CD8-positive, alpha-beta memory T cell (primary cell): ENCODE results near the gene TRMT112. TPM values are rescaled to one million over a fixed set of nuclear protein-coding genes. Genes with fewer than 3 reads are reported as not detected.

Experiments
- CTCF ChIA-PET: fragments of 350-600 bp; sonication (Branson Sonifier 250); formaldehyde crosslinking; loops from one replicate; lab custom pipeline; 2021; ENCODE audit warnings: antibody characterized with exemption; lab: Charles Lee
- POLR2A ChIA-PET: fragments of 350-600 bp; sonication (Branson Sonifier 250); formaldehyde crosslinking; loops from one replicate; lab custom pipeline; 2021; ENCODE audit warnings: antibody characterized with exemption; lab: Charles Lee
- DNase-seq, 5 donors: peaks; one replicate each; pipeline versions ENCODE4 v3.0.0 to v3.0.0-alpha.2; 2020 to 2022; ENCODE audit warnings: mixed read lengths in 1 of 5
- H3K27ac ChIP-seq: one replicate; pipeline ENCODE4 v1.7.0; 2013; ENCODE audit warnings: low read depth, mild to moderate bottlenecking, low read length, moderate library complexity
- H3K27me3 ChIP-seq: 2 replicates; pipeline ENCODE4 v1.7.0; 2013; ENCODE audit warnings: low read length, mild to moderate bottlenecking; ENCODE audit not compliant: insufficient read depth, poor library complexity, severe bottlenecking
- H3K36me3 ChIP-seq: 2 replicates; pipeline ENCODE4 v1.7.0; 2013; ENCODE audit warnings: mild to moderate bottlenecking, low read length, moderate library complexity; ENCODE audit not compliant: insufficient read depth
- H3K4me1 ChIP-seq: 2 replicates; pipeline ENCODE4 v1.7.0; 2013; ENCODE audit warnings: mild to moderate bottlenecking, low read length, moderate library complexity; ENCODE audit not compliant: insufficient read depth
- H3K4me3 ChIP-seq: 2 replicates; pipeline ENCODE4 v1.7.0; 2013; ENCODE audit warnings: mild to moderate bottlenecking, low read length
- H3K9me3 ChIP-seq: 2 replicates; pipeline ENCODE4 v1.7.0; 2013; ENCODE audit warnings: mild to moderate bottlenecking, low read length
- H3K27ac Mint-ChIP-seq, 8 donors: one replicate each; pipeline ENCODE4 v1.8.0; 2020 to 2021; ENCODE audit warnings: mixed read lengths in 8 of 8, mild to moderate bottlenecking in 6 of 8, inconsistent platforms in 3 of 8, moderate library complexity in 3 of 8
- H3K27me3 Mint-ChIP-seq, 2 donors: one replicate each; pipeline ENCODE4 v1.8.0; 2020 to 2021; ENCODE audit warnings: mixed read lengths in 2 of 2, mild to moderate bottlenecking in 1 of 2, moderate library complexity in 1 of 2
- H3K36me3 Mint-ChIP-seq, 3 donors: one replicate each; pipeline ENCODE4 v1.8.0; 2020 to 2021; ENCODE audit warnings: mixed read lengths in 3 of 3, inconsistent platforms in 1 of 3, mild to moderate bottlenecking in 1 of 3
- H3K4me1 Mint-ChIP-seq, 3 donors: one replicate each; pipeline ENCODE4 v1.8.0; 2020 to 2021; ENCODE audit warnings: mixed read lengths in 3 of 3, inconsistent platforms in 1 of 3, mild to moderate bottlenecking in 1 of 3
- H3K4me3 Mint-ChIP-seq, 7 donors: one replicate each; pipeline ENCODE4 v1.8.0; 2020 to 2021; ENCODE audit warnings: mixed read lengths in 7 of 7, mild to moderate bottlenecking in 6 of 7, moderate library complexity in 4 of 7, inconsistent platforms in 2 of 7
- H3K9me3 Mint-ChIP-seq, 5 donors: one replicate each; pipeline ENCODE4 v1.8.0; 2020 to 2022; ENCODE audit warnings: mixed read lengths in 5 of 5, mild to moderate bottlenecking in 3 of 5, moderate library complexity in 2 of 5, inconsistent platforms in 1 of 5
- polyA plus RNA-seq: library from polyadenylated mRNA; unstranded; fragments of 300-500 nt; fragmentation: Illumina TruSeq; gene quantifications from one replicate; pipeline ENCODE4 v1.2.3, GENCODE V29; 2021
- total RNA-seq, 2 experiments: library from RNA; stranded (reverse); gene quantifications; one replicate each; pipeline ENCODE4 v1.2.3, GENCODE V29; 2021

Gene TRMT112
- total and polyA plus RNA-seq, 3 experiments from 2014 or later, result 327 to 467 (median 332) TPM

DNA sequence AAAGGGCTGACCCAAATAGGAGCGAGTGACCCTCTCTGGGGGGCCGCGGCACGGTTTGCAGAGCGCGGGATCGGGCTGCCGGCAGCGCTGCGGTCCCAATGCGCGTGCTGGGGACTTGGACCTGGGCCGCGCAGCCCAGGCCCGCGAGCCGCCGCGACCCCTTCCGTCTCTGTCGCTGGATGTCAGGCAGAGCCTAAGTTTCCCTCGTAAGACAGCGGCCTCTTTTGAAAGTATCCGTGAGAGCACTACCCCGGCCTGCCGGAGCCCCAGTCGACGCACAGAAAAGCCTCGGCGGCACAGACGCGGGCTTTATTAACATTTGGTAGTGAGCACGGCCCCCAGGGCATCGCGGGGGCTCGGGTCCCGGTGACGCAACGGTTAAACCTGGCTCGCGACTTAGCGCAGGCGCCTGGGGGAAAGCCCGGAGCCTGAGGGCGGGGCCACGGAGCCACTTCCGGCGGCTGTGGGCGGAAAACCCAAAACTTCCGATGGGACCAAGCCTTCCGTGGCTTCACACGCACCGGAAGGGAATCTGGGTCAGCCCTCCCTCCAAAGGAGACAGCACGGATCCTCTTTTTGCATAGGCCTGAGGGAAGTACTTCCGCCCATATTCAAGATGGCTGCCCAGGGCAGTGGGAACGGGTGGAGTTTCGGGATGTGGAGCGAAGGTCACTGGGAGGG lies 47.7 kb downstream of the TRMT112 start:
- no peaks in the 10 kb centered on the region for H3K27me3 ChIP-seq
- H3K4me3 ChIP-seq, result peak overlapping the region; percentile 96
- H3K4me1 ChIP-seq, result peaks cover 22% of the 10 kb centered on the region
- H3K9me3 ChIP-seq, result no peaks in the 10 kb centered on the region
- H3K4me1 Mint-ChIP-seq, result peaks cover 19 to 28% (median 20%) of the 10 kb centered on the region in 3 donors
- peak overlapping the region; percentile 93 to 99 (median 98) for H3K4me3 Mint-ChIP-seq
- peak; percentile 95 to 98 (median 98) for DNase-seq
- H3K36me3 Mint-ChIP-seq, result peaks cover 0 to 17% (median 0%) of the 10 kb centered on the region in 3 donors
- no peaks in the 10 kb centered on the region for H3K36me3 ChIP-seq
- peak overlapping the region; percentile 86 for H3K27ac ChIP-seq
- POLR2A ChIA-PET, result interaction anchor here (0.6 to 5.0 kb wide), 14 partner anchors 15 to 84 kb away, joined by 3 to 68 read pairs (median 8); partner anchors contain the start of genes BAD, ESRRA, FERMT3 and FKBP2
- H3K27ac Mint-ChIP-seq, result peak overlapping the region; percentile 96 to 99 (median 98)
- no peaks in the 10 kb centered on the region for H3K9me3 Mint-ChIP-seq
- CTCF ChIA-PET, result interaction anchor here (0.9 to 7.1 kb wide), 7 partner anchors 11 to 64 kb away, joined by 3 to 124 read pairs (median 13); partner anchors contain the start of genes BAD, ESRRA, FERMT3 and FKBP2
- peaks cover 0 to 3% of the 10 kb centered on the region in 2 donors for H3K27me3 Mint-ChIP-seq

DNA sequence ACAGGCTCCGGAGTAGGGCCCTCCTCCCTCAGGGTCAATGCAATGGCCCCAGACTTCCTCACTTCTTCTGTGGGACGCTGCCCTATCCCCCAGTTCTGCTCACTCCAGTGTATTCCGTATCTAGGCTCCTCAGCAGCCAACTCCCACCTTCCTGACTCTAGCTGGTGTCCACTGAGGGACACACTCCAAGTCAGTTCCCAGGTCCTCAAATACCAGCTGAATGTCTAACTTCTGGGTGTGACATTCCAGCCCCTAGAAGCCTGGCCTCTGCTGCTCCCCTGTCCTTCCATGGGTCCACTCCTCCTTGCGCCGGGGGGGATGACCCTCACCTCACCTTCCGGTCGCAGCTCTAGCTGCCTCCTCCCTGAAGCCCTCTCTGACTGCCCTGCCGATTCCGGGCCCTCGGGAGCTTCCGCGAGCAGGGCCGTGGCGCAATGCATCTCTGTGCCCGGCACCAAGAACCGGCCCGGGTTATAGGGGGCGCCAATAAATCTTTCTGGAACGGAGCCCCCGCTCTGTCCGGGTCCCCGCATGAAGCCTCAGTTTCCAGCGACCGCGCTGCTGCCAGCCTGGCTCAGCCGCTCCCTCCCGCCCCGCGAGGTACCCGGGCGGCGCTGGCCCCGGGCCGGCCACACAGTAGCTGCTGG lies 48.3 kb downstream of the TRMT112 start:
- Mint-ChIP-seq H3K27me3 (peaks cover 0 to 3% of the 10 kb centered on the region in 2 donors), H3K36me3 (peaks cover 0 to 17% (median 0%) of the 10 kb centered on the region in 3 donors), H3K9me3 (no peaks in the 10 kb centered on the region), H3K4me3 (peak overlapping the region; percentile 93 to 99 (median 98)), H3K27ac (peak overlapping the region; percentile 96 to 99 (median 97)), H3K4me1 (peaks cover 19 to 28% (median 20%) of the 10 kb centered on the region in 3 donors)
- ChIA-PET CTCF (interaction anchor here (1.0 to 7.1 kb wide), 5 partner anchors 11 to 63 kb away, joined by 3 to 124 read pairs (median 54); partner anchors contain the start of genes ESRRA, FERMT3, FKBP2 and PLCB3), POLR2A (interaction anchor here (0.6 to 5.0 kb wide), 13 partner anchors 15 to 1656 kb away, joined by 3 to 68 read pairs (median 6); partner anchors contain the start of genes BAD, EML3, ESRRA and FERMT3)
- Histone ChIP-seq H3K27me3 (no peaks in the 10 kb centered on the region), H3K27ac (peak overlapping the region; percentile 86), H3K36me3 (no peaks in the 10 kb centered on the region), H3K4me1 (peaks cover 22% of the 10 kb centered on the region), H3K4me3 (peak overlapping the region; percentile 96), H3K9me3 (no peaks in the 10 kb centered on the region)
- peak in 4 of 5 donors; percentile 23 to 72 (median 30) for DNase-seq

DNA sequence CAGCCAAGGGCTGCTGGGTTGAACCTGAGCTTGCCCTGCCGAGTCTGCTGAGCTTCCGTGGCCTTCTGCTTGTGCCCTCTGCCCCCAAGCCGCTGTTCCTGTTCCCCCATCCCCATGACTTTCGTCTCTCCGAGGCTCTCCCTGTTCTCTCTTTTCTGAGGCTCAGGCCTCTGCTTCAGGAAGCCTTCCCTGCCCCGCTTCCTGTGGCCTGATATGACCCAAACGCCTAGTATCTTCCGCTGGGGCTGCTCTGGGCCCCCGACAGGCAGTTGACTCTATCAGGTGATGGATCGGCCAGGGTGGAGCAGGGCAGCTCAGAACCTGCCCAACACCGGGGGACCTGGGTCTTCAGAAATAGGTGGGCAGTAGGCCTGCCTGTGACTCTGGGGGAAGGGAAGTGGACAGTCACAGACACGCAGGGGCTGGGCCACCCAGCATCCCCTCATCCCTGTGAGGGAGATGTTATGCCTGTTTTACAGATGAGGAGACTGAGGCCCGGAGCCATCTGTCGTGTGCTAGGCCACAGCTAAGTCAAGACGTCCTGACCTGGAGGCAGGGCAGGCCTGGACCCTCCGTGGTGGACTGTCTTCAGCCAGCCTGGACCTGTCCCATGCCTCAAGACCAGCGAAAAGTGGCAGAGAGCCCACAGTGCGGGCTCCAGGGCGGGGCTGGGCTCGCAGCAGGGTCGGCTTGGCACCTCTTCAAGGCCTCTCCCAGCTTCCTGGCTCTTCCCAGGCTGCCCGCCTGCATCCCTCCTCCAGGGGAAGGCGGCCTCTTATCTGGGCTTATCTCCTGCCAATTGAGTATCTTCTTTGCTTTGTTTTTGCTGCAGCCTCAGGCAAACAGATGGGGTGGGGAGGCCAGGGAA lies 49.1 kb downstream of the TRMT112 start:
- CTCF ChIA-PET, result interaction anchor here (1.0 to 7.1 kb wide), 6 partner anchors 10 to 63 kb away, joined by 3 to 124 read pairs (median 28); partner anchors contain the start of genes ESRRA, FERMT3, FKBP2 and PLCB3
- H3K9me3 Mint-ChIP-seq, result no peaks in the 10 kb centered on the region
- POLR2A ChIA-PET, result interaction anchor here (0.6 to 5.0 kb wide), 13 partner anchors 14 to 1655 kb away, joined by 3 to 68 read pairs (median 6); partner anchors contain the start of genes BAD, EML3, ESRRA and FERMT3
- DNase-seq, result no peak
- Histone ChIP-seq H3K4me3 (peak overlapping the region; percentile 96), H3K27ac (peak overlapping the region; percentile 86), H3K36me3 (no peaks in the 10 kb centered on the region), H3K9me3 (no peaks in the 10 kb centered on the region), H3K4me1 (peaks cover 22% of the 10 kb centered on the region), H3K27me3 (no peaks in the 10 kb centered on the region)
- H3K4me3 Mint-ChIP-seq, result peak overlapping the region; percentile 93 to 99 (median 98)
- H3K36me3 Mint-ChIP-seq, result peaks cover 0 to 17% (median 0%) of the 10 kb centered on the region in 3 donors
- peak overlapping the region; percentile 96 to 99 (median 97) for H3K27ac Mint-ChIP-seq
- peaks cover 19 to 28% (median 20%) of the 10 kb centered on the region in 3 donors for H3K4me1 Mint-ChIP-seq
- H3K27me3 Mint-ChIP-seq, result peaks cover 0 to 3% of the 10 kb centered on the region in 2 donors

DNA sequence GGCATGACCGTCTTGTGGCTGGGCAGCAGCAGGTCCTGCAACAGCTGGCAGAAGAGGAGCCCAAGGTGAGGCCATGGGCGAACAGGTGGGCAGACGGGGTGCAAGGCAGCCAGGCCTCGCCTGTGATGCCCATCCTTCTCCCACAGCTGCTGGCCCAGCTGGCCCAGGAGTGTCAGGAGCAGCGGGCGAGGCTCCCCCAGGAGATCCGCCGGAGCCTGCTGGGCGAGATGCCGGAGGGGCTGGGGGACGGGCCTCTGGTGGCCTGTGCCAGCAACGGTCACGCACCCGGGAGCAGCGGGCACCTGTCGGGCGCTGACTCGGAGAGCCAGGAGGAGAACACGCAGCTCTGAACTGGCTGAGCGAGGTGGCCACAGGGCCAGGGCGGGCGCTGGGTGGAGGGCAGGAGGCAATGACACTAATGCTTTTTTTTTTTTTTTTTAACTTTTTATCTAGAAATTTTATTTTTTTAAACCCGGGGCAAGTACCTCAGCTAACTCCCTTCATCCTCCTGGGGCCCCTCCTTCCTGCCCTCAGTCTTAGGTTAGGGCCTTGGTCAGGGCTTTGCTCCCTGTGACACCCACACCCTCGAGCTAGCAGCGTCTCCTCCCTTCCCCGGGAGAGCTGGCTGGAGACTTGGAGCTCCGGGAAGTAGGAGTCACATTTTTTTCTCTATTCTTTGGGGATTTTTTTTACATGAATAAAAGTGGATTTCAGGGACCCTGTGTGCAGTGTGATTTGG lies 50.0 kb downstream of the TRMT112 start:
- H3K4me3 Mint-ChIP-seq, result peak overlapping the region in 4 of 7 donors; percentile 52 to 99 (median 94)
- H3K9me3 Mint-ChIP-seq, result no peaks in the 10 kb centered on the region
- peaks cover 0 to 3% of the 10 kb centered on the region in 2 donors for H3K27me3 Mint-ChIP-seq
- no peak overlapping the region for H3K27ac ChIP-seq
- no peak for DNase-seq
- H3K36me3 Mint-ChIP-seq, result peaks cover 0 to 21% (median 0%) of the 10 kb centered on the region in 3 donors
- H3K4me1 ChIP-seq, result peaks cover 21% of the 10 kb centered on the region
- H3K4me1 Mint-ChIP-seq, result peaks cover 19 to 28% (median 20%) of the 10 kb centered on the region in 3 donors
- no peaks in the 10 kb centered on the region for H3K36me3 ChIP-seq
- CTCF ChIA-PET, result interaction anchor here (1.0 to 7.1 kb wide), 4 partner anchors 21 to 61 kb away, joined by 3 to 124 read pairs (median 69); partner anchors contain the start of genes ESRRA, FERMT3, FKBP2 and PLCB3
- H3K4me3 ChIP-seq, result no peak overlapping the region
- POLR2A ChIA-PET, result interaction anchor here (0.6 to 5.0 kb wide), 3 partner anchors 13 to 44 kb away, joined by 3 to 44 read pairs (median 6); partner anchors contain the start of gene PPP1R14B
- H3K27me3 ChIP-seq, result no peaks in the 10 kb centered on the region
- H3K27ac Mint-ChIP-seq, result peak overlapping the region in 6 of 8 donors; percentile 66 to 99 (median 93)
- H3K9me3 ChIP-seq, result no peaks in the 10 kb centered on the region

Other genes starting within 250 kb of the TRMT112 start
- 10 to 100 TPM; 19.6 to 25.5 TPM for gene MACROD1, start 151.4 kb downstream of the TRMT112 start, total RNA-seq
- gene MACROD1, start 151.4 kb downstream of the TRMT112 start, polyA plus RNA-seq, result 9.2 TPM
- gene STIP1, start 131.4 kb downstream of the TRMT112 start, total RNA-seq, result 100 to 1,000 TPM; 457 to 461 TPM
- gene STIP1, start 131.4 kb downstream of the TRMT112 start, polyA plus RNA-seq, result 108 TPM
- gene FERMT3, start 110.8 kb downstream of the TRMT112 start, total RNA-seq, result 100 to 1,000 TPM; 205 to 213 TPM
- 206 TPM for gene FERMT3, start 110.8 kb downstream of the TRMT112 start, polyA plus RNA-seq
- 10 to 100 TPM; 28.3 to 31.5 TPM for gene TRPT1, start 91.4 kb downstream of the TRMT112 start, total RNA-seq
- 47.6 TPM for gene TRPT1, start 91.4 kb downstream of the TRMT112 start, polyA plus RNA-seq
- gene NUDT22, start 91.3 kb downstream of the TRMT112 start, total RNA-seq, result 10 to 100 TPM; 75.3 to 78.6 TPM
- 51.6 TPM for gene NUDT22, start 91.3 kb downstream of the TRMT112 start, polyA plus RNA-seq
- 10 to 100 TPM; 25.5 to 26.4 TPM for gene DNAJC4, start 87.0 kb downstream of the TRMT112 start, total RNA-seq
- 28.7 TPM for gene DNAJC4, start 87.0 kb downstream of the TRMT112 start, polyA plus RNA-seq
- 10 to 100 TPM; 71.9 to 77.0 TPM for gene VEGFB, start 83.0 kb downstream of the TRMT112 start, total RNA-seq
- gene VEGFB, start 83.0 kb downstream of the TRMT112 start, polyA plus RNA-seq, result 19.0 TPM
- gene FKBP2, start 76.5 kb downstream of the TRMT112 start, total RNA-seq, result 10 to 100 TPM; 27.9 to 28.4 TPM
- 124 TPM for gene FKBP2, start 76.5 kb downstream of the TRMT112 start, polyA plus RNA-seq
- gene PPP1R14B, start 70.6 kb downstream of the TRMT112 start, total RNA-seq, result 100 to 1,000 TPM; 365 to 381 TPM
- gene PPP1R14B, start 70.6 kb downstream of the TRMT112 start, polyA plus RNA-seq, result 57.3 TPM
- gene PLCB3, start 66.0 kb downstream of the TRMT112 start, total RNA-seq, result 10 to 100 TPM; 12.5 to 13.6 TPM
- gene PLCB3, start 66.0 kb downstream of the TRMT112 start, polyA plus RNA-seq, result 0.47 TPM
- 10 to 100 TPM; 40.4 to 40.9 TPM for gene BAD, start 32.9 kb downstream of the TRMT112 start, total RNA-seq
- 56.5 TPM for gene BAD, start 32.9 kb downstream of the TRMT112 start, polyA plus RNA-seq
- gene GPR137, start 31.7 kb downstream of the TRMT112 start, total RNA-seq, result 10 to 100 TPM; 64.2 to 65.0 TPM
- 9.1 TPM for gene GPR137, start 31.7 kb downstream of the TRMT112 start, polyA plus RNA-seq
- not detected for gene KCNK4, start 26.3 kb downstream of the TRMT112 start, total RNA-seq
- not detected for gene KCNK4, start 26.3 kb downstream of the TRMT112 start, polyA plus RNA-seq
- not detected for gene CATSPERZ, start 17.2 kb downstream of the TRMT112 start, total RNA-seq
- gene CATSPERZ, start 17.2 kb downstream of the TRMT112 start, polyA plus RNA-seq, result not detected
- gene ESRRA, start 12.0 kb downstream of the TRMT112 start, total RNA-seq, result 10 to 100 TPM; 52.2 to 54.3 TPM
- gene ESRRA, start 12.0 kb downstream of the TRMT112 start, polyA plus RNA-seq, result 11.9 TPM
- gene PRDX5, start 562 bp upstream of the TRMT112 start, total RNA-seq, result 100 to 1,000 TPM; 114 to 126 TPM
- gene PRDX5, start 562 bp upstream of the TRMT112 start, polyA plus RNA-seq, result 170 TPM
- 100 to 1,000 TPM; 101 to 105 TPM for gene CCDC88B, start 22.6 kb upstream of the TRMT112 start, total RNA-seq
- gene CCDC88B, start 22.6 kb upstream of the TRMT112 start, polyA plus RNA-seq, result 45.6 TPM
- gene RPS6KA4, start 41.6 kb upstream of the TRMT112 start, total RNA-seq, result 10 to 100 TPM; 38.0 to 39.0 TPM
- gene RPS6KA4, start 41.6 kb upstream of the TRMT112 start, polyA plus RNA-seq, result 15.9 TPM
- not detected for gene SLC22A11, start 238.4 kb upstream of the TRMT112 start, total RNA-seq
- not detected for gene SLC22A11, start 238.4 kb upstream of the TRMT112 start, polyA plus RNA-seq